ENCODE measurements around the gene KDM4B.

DNA sequence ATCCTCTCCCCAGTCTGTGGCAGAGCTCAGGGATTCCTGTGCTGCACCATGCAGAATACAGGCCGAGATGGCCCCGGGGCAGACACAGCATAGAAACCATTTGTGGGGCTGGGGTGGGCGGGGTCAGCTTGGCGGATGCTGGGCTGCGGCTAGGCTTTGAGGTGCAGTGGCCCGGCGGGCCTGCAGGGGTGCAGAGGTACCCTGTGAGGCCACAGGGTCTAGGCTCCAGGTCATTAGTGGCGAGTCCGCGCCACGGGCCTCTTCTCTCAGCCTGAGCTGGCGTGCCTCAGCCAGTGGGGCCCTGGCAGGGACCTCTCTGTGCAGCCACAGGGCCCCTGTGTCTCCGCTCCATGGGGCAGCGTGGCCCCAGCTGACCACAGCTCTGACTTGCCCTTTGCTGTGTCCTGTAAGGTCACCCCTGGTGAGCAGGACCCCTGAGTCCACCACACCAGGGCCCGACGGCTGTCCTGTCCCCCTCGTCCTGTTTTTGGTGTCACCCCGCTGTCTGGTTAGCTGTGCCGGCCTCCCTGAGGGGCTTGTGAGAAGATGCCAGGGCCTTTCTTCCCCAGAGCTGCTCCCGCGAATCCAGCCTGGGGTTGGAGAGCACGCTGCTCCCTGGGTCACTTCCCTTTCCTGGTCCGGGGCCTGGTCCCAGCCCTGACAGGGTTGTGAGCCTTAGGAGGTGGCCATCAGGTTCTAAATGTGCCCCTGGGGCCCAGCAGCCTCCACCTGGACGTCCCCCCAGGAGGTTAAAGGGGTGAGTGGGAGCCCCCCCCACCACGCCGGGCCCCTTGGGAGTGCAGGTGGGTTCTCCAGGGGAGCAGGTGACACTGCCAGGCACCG, 12.1 kb downstream of the KDM4B start:
- TF ChIP-seq, protein P1, sequence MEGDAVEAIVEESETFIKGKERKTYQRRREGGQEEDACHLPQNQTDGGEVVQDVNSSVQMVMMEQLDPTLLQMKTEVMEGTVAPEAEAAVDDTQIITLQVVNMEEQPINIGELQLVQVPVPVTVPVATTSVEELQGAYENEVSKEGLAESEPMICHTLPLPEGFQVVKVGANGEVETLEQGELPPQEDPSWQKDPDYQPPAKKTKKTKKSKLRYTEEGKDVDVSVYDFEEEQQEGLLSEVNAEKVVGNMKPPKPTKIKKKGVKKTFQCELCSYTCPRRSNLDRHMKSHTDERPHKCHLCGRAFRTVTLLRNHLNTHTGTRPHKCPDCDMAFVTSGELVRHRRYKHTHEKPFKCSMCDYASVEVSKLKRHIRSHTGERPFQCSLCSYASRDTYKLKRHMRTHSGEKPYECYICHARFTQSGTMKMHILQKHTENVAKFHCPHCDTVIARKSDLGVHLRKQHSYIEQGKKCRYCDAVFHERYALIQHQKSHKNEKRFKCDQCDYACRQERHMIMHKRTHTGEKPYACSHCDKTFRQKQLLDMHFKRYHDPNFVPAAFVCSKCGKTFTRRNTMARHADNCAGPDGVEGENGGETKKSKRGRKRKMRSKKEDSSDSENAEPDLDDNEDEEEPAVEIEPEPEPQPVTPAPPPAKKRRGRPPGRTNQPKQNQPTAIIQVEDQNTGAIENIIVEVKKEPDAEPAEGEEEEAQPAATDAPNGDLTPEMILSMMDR (IDR thresholded peaks at IDR 0.05) = no peak
- TF ChIP-seq POLR2A (IDR thresholded peaks at IDR 0.05; ENCODE audit: low read depth) = no peak
- TF ChIP-seq POLR2AphosphoS5 (IDR thresholded peaks at IDR 0.05) = no peak

Data from esophagus muscularis mucosa (tissue), 3 donors.